OCI-LY1 (cell line): Measurements from ENCODE around the gene CDKAL1.

Experiments used
- H2AFZ ChIP-seq: fragments of 200-600 bp; sonication (generic), shearing (Covaris generic); 2 replicates; pipeline ENCODE4 v1.6.0; 2014; ENCODE audit warnings: antibody characterized with exemption, mild to moderate bottlenecking, low read length
- H3F3A ChIP-seq: fragments of 200-600 bp; sonication (generic), shearing (Covaris generic); 2 replicates; pipeline ENCODE4 v1.6.0; 2014; ENCODE audit warnings: mild to moderate bottlenecking, antibody characterized with exemption, low read length, moderate library complexity; ENCODE audit not compliant: insufficient read depth
- H3K27ac ChIP-seq: fragments of 200-600 bp; sonication (generic); 2 replicates; pipeline ENCODE4 v1.5.1; 2014; ENCODE audit warnings: low read length, mixed run types, mild to moderate bottlenecking, low read depth; ENCODE audit not compliant: poor library complexity, severe bottlenecking
- H3K27me3 ChIP-seq: fragments of 200-600 bp; sonication (generic); 2 replicates; pipeline ENCODE4 v1.6.0; 2014; ENCODE audit warnings: antibody characterized with exemption, mild to moderate bottlenecking, low read length, moderate library complexity; ENCODE audit not compliant: insufficient read depth
- H3K36me3 ChIP-seq: fragments of 200-600 bp; sonication (generic); 2 replicates; pipeline ENCODE4 v1.6.1; 2014; ENCODE audit warnings: mild to moderate bottlenecking, antibody characterized with exemption, low read length, moderate library complexity, mixed read lengths; ENCODE audit not compliant: insufficient read depth
- H3K4me1 ChIP-seq: fragments of 200-600 bp; sonication (generic); 2 replicates; pipeline ENCODE4 v1.5.1; 2014; ENCODE audit warnings: mild to moderate bottlenecking, low read length, moderate library complexity; ENCODE audit not compliant: insufficient read depth, severe bottlenecking
- H3K4me2 ChIP-seq: fragments of 200-600 bp; sonication (generic), shearing (Covaris generic); 2 replicates; pipeline ENCODE4 v1.6.1; 2014; ENCODE audit warnings: low read length
- H3K4me3 ChIP-seq: fragments of 200-600 bp; sonication (generic); 2 replicates; pipeline ENCODE4 v1.5.1; 2014; ENCODE audit warnings: low read length, low read depth, mild to moderate bottlenecking, mixed read lengths; ENCODE audit not compliant: poor library complexity, severe bottlenecking
- H3K79me2 ChIP-seq: fragments of 200-600 bp; shearing (Covaris generic); 2 replicates; pipeline ENCODE4 v1.6.1; 2016; ENCODE audit warnings: mixed run types, low read length, mixed read lengths; ENCODE audit not compliant: insufficient read depth
- H3K9ac ChIP-seq: fragments of 200-600 bp; sonication (generic), shearing (Covaris generic); 2 replicates; pipeline ENCODE4 v1.6.1; 2014; ENCODE audit warnings: mild to moderate bottlenecking, low read length, mixed read lengths
- H3K9me2 ChIP-seq: fragments of 200-600 bp; sonication (generic), shearing (Covaris generic); 2 replicates; pipeline ENCODE4 v1.6.1; 2014; ENCODE audit warnings: low read depth, mild to moderate bottlenecking, low read length, mixed read lengths
- H3K9me3 ChIP-seq: fragments of 200-600 bp; shearing (Covaris generic); 2 replicates; pipeline ENCODE4 v1.6.1; 2014; ENCODE audit warnings: low read length, mixed read lengths
- H4K20me1 ChIP-seq: fragments of 200-600 bp; sonication (generic), shearing (Covaris generic); 2 replicates; pipeline ENCODE4 v1.6.0; 2016; ENCODE audit warnings: mild to moderate bottlenecking, low read length; ENCODE audit not compliant: insufficient read depth
- EZH2 ChIP-seq: fragments of 200-600 bp; sonication (generic), shearing (Covaris generic); IDR thresholded peaks from 2 replicates; pipeline ENCODE4 v1.8.0; 2017; ENCODE audit warnings: borderline replicate concordance, mixed run types, mild to moderate bottlenecking, antibody characterized with exemption, low read length, moderate library complexity, mixed read lengths
- TF ChIP-seq, protein P1 (sequence below): fragments of 200-600 bp; sonication (generic), shearing (Covaris generic); IDR thresholded peaks from 2 replicates; pipeline ENCODE4 v1.5.1; 2017; ENCODE audit warnings: mild to moderate bottlenecking, antibody characterized with exemption, low read length, moderate library complexity, mixed read lengths

Gene CDKAL1

DNA sequence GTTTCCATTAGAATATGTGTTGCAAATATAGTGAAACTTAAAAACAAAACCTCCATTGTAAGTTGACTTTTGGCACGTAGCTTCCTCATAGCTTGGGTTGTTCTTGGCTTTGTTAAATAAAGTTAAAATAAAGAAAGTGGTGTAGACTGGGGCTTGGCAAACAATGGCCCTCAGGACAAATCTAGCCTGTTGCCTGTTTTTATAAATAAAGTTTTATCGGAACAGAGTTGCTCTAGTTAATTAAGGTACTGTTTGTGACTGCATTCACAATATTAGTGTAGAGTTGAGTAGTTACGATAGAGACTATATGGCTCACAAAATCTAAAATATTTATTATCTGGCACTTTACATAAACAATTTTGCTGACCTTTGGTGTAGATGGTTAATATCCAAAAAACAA is 168.8 kb downstream of the CDKAL1 start:
- Histone ChIP-seq H2AFZ (no peak overlapping the region), H4K20me1 (no peaks in the 10 kb centered on the region), H3K4me3 (no peak overlapping the region), H3K9me2 (no peaks in the 10 kb centered on the region), H3K27me3 (no peaks in the 10 kb centered on the region), H3K4me1 (no peaks in the 10 kb centered on the region), H3K27ac (no peak overlapping the region), H3K4me2 (no peak overlapping the region), H3F3A (no peaks in the 10 kb centered on the region), H3K79me2 (no peaks in the 10 kb centered on the region), H3K9me3 (no peaks in the 10 kb centered on the region), H3K36me3 (no peaks in the 10 kb centered on the region), H3K9ac (no peak overlapping the region)
- TF ChIP-seq, protein P1, sequence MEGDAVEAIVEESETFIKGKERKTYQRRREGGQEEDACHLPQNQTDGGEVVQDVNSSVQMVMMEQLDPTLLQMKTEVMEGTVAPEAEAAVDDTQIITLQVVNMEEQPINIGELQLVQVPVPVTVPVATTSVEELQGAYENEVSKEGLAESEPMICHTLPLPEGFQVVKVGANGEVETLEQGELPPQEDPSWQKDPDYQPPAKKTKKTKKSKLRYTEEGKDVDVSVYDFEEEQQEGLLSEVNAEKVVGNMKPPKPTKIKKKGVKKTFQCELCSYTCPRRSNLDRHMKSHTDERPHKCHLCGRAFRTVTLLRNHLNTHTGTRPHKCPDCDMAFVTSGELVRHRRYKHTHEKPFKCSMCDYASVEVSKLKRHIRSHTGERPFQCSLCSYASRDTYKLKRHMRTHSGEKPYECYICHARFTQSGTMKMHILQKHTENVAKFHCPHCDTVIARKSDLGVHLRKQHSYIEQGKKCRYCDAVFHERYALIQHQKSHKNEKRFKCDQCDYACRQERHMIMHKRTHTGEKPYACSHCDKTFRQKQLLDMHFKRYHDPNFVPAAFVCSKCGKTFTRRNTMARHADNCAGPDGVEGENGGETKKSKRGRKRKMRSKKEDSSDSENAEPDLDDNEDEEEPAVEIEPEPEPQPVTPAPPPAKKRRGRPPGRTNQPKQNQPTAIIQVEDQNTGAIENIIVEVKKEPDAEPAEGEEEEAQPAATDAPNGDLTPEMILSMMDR: no peak
- no peak for TF ChIP-seq EZH2

- no peaks in the 10 kb centered on the region for H3F3A ChIP-seq
- no peak overlapping the region for H3K4me2 ChIP-seq
- H3K9ac ChIP-seq: no peak overlapping the region
- no peaks in the 10 kb centered on the region for H3K36me3 ChIP-seq
- no peaks in the 10 kb centered on the region for H3K79me2 ChIP-seq
- H3K4me3 ChIP-seq: no peak overlapping the region
- H3K9me2 ChIP-seq: no peaks in the 10 kb centered on the region
- no peak overlapping the region for H3K27ac ChIP-seq
- no peak overlapping the region for H2AFZ ChIP-seq
- TF ChIP-seq EZH2: no peak
- TF ChIP-seq, protein P1: no peak
- no peaks in the 10 kb centered on the region for H3K9me3 ChIP-seq
- H4K20me1 ChIP-seq: no peaks in the 10 kb centered on the region
- H3K27me3 ChIP-seq: no peaks in the 10 kb centered on the region
- no peaks in the 10 kb centered on the region for H3K4me1 ChIP-seq
Measured at GRCh38 chr6:20704325-20705025, 170.2 kb downstream of the CDKAL1 start.

GRCh38 chr6:20705741-20706140 is 171.5 kb downstream of the CDKAL1 start:
- Histone ChIP-seq H3K4me3 (no peak overlapping the region), H3K27ac (no peak overlapping the region), H3F3A (no peaks in the 10 kb centered on the region), H3K9me2 (no peaks in the 10 kb centered on the region), H4K20me1 (no peaks in the 10 kb centered on the region), H3K27me3 (no peaks in the 10 kb centered on the region), H3K4me2 (no peak overlapping the region), H3K79me2 (no peaks in the 10 kb centered on the region), H3K4me1 (no peaks in the 10 kb centered on the region), H3K9ac (no peak overlapping the region), H3K9me3 (no peaks in the 10 kb centered on the region), H2AFZ (no peak overlapping the region), H3K36me3 (no peaks in the 10 kb centered on the region)
- TF ChIP-seq, protein P1: no peak
- TF ChIP-seq EZH2: no peak
